22Rv1 (cell line): ENCODE results near the gene GAD2.

Experiments used
- CTCF ChIP-seq: fragments of 450-650 bp; IDR thresholded peaks from 2 replicates; pipeline ENCODE4 v1.5.1; 2017; ENCODE audit warnings: mild to moderate bottlenecking
- ZFX ChIP-seq: fragments of 450-650 bp; IDR thresholded peaks from 2 replicates; pipeline ENCODE4 v1.6.1; 2017; ENCODE audit warnings: antibody characterized with exemption, borderline replicate concordance

GRCh38 chr10:26291721-26292480, 75.3 kb downstream of the GAD2 start:
- TF ChIP-seq CTCF (no peak), ZFX (no peak)
